GM04503 (cell line): Measurements from ENCODE around the gene CEBPG.

Experiments used
- DNase-seq: peaks from one replicate; pipeline ENCODE4 v3.0.0-alpha.2; 2012; ENCODE audit warnings: low read depth

CEBPG gene

GRCh38 chr19:33373453-33374235, at the start of gene CEBPG:
CEBPG (plus strand) TSS chr19:33373709; CDS start chr19:33379240, 5,531 bp downstream.
- peak; percentile 51 for DNase-seq

- no peak for DNase-seq
Measured at GRCh38 chr19:33324628-33325027, 48.9 kb upstream of the CEBPG start.

GRCh38 chr19:33325920-33326319, 47.6 kb upstream of the CEBPG start:
- no peak for DNase-seq

- no peak for DNase-seq
Measured at GRCh38 chr19:33329060-33329459, 44.4 kb upstream of the CEBPG start.

- no peak for DNase-seq
Measured at GRCh38 chr19:33329736-33330135, 43.8 kb upstream of the CEBPG start.

GRCh38 chr19:33332248-33332647, 41.3 kb upstream of the CEBPG start:
- no peak for DNase-seq

GRCh38 chr19:33333151-33333550, 40.4 kb upstream of the CEBPG start:
- no peak for DNase-seq

- no peak for DNase-seq
Measured at GRCh38 chr19:33333642-33334041, 39.9 kb upstream of the CEBPG start.

- DNase-seq: no peak
Measured at GRCh38 chr19:33334271-33334670, 39.2 kb upstream of the CEBPG start.

GRCh38 chr19:33335446-33335845, 38.1 kb upstream of the CEBPG start:
- no peak for DNase-seq

GRCh38 chr19:33339016-33339984, 34.2 kb upstream of the CEBPG start:
- DNase-seq: no peak

GRCh38 chr19:33340991-33341390, 32.5 kb upstream of the CEBPG start:
- DNase-seq: no peak

- DNase-seq: no peak
Measured at GRCh38 chr19:33343301-33343700, 30.2 kb upstream of the CEBPG start.

- no peak for DNase-seq
Measured at GRCh38 chr19:33343859-33344572, 29.5 kb upstream of the CEBPG start.

- DNase-seq: no peak
Measured at GRCh38 chr19:33344573-33344925, 29.0 kb upstream of the CEBPG start.

- no peak for DNase-seq
Measured at GRCh38 chr19:33345163-33345562, 28.3 kb upstream of the CEBPG start.

- DNase-seq: no peak
Measured at GRCh38 chr19:33346665-33347064, 26.8 kb upstream of the CEBPG start.

- no peak for DNase-seq
Measured at GRCh38 chr19:33347300-33347699, 26.2 kb upstream of the CEBPG start.

GRCh38 chr19:33348301-33349010, 25.1 kb upstream of the CEBPG start:
- DNase-seq: no peak

- no peak for DNase-seq
Measured at GRCh38 chr19:33349319-33350289, 23.9 kb upstream of the CEBPG start.
